Fibroblast of peridontal ligament (primary cell): ENCODE measurements around the gene MAP2K4.

Experiments
- DNase-seq: peaks from one replicate; pipeline ENCODE4 v3.0.0-alpha.2; 2010; ENCODE audit errors: extremely low read depth

The MAP2K4 gene

DNA sequence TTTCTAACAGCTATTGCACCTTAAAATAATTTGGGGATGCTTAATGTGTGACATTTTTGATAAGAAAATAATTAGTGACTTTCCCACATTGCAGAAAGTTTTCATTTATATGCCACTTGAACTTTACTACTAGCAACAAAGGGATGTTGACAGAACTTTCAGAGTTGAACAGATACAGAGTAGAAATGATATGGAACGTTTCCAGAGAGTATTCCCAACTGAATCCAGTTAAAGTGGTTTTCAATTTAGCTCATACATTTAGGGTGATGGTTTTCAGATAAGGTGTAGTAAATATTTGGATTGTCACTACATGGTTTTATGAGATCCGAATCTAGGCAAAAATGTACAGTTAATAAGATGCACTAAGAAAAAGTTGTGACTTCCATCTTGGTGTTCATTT lies 17.3 kb downstream of the MAP2K4 start:
- DNase-seq: no peak

DNA sequence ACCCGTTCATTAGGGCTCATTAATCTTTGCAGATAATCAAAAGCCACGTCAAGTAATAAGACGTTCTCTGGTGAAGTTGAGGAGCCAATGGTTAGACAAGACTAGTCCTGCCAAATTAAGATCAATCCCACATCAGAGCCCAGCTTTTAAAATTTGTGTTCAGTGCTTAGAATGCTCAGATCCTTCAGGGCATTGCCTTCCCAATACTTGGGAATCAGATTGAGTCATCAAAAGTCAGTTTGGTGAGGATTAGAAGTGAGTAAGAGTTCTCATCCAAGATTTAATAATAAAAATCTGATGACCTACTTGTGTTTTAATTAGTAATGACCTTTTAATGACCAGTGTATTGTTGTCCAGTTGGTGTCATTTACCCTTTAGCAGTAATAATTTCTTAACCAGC lies 19.8 kb downstream of the MAP2K4 start:
- DNase-seq: no peak

DNA sequence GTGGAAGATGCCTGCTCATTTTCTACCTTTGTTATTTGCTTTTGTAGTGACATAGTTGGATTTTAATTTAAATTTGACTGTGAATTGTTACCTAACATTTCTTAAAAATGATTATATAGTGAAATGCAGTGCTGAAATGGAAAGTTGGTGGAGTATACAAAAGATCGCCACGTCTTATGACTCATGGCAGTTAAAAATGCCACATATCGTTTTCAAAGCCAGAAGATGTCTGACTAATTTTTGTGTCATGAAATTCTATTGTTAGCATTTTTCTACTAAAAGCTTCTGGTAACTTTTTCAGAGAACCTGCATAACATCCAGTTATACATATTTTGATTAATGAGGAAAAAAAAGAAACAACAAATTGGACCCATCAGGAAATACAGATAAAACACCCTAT lies 20.6 kb downstream of the MAP2K4 start:
- DNase-seq: peak; percentile 85

DNA sequence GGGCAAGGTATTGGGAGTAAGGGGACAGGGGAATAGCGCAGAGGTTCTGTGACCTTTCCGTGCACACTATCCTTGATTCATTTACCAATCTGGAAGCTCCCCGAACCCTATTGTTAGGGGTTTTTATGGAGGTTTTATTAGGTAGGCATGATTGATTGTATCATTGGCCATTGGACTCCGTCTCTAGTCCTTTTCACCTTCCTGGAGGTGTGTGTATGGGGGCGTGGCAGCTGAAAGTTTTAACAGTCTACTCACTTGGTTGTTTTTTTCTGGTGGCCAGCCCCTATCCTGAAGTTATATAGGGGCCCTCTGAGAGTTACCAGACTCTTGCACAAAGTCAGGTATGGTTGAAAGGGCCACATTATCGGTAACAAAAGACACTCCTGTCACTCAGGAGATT lies 23.0 kb downstream of the MAP2K4 start:
- no peak for DNase-seq

DNA sequence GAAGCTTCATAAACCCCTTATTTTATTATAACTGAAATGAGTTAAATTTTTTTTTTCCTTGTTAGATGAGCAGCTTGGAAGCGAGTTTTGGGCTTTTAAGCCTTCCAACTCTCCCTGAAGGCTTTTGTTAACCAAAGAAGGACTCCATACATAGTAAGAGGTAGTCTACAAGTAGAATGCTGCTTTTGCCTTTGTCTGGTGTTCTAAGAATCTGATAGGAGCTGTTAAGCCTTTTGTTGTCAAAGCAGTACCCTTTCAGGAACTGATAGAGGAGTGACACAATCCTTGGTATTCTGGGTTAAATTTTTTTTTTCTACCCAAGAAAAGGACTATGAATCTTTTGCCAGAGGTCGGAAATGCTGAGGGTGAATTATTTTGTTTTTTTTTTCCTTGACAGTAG lies 26.1 kb downstream of the MAP2K4 start:
- no peak for DNase-seq

DNA sequence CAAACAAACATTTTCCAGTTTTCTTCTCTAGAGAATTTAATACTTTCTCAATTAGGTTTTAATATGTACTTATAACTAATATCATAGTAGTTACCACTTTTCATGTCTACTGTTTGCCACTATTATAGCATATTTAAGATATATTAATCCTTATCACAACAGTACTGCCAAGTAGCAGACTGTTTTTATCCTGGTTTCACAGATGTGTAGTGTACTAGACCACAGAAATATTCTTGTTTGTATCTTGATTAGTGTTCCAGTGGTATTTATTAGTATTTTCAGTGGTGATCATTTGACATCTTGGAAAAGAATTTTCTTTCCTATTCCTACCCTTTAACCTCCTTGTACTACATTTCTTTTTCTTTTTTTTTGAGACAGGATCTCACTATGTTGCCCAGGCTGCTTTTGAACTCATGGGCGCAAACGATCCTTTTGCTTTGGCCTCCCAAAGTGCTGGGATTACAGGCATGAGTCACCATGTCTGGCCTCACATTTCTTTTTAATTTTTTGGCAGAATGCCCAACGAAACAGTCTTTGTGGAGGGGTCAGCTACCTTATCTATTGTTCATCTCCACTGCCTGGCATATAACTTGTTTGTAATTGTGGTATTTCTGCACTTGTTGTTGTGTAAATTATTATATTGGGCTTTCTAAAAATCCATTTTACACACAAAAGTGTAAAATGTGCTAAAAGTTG lies 27.2 kb downstream of the MAP2K4 start:
- no peak for DNase-seq

DNA sequence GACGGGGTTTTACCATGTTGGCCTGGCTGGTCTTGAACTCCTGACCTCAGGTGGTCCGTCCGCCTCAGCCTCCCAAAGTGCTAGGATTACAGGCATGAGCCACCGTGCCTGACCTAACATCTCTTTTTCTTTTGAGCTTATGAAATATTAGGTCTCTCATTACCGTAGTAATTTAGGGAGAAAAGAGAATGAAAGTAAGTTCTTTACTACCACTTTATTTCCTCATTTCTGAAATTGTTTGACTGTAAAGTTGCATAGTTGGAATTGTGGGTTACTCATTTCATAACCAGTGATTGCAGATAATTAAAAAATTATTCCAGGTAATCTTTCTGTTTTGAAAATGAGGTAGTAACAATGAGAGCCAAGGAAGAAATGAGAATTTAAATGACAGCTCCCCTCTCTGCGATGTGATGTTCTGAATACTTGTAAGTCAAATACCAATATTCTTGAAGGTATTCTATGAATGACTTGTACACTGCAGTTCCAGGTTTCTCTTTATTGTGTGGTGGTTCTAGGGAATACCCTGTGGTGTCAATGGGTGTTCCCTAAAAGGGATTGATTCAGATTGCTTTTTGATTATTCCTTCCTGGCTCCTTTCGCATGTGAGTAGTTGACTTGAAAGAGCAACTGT lies 28.3 kb downstream of the MAP2K4 start:
- DNase-seq: no peak

DNA sequence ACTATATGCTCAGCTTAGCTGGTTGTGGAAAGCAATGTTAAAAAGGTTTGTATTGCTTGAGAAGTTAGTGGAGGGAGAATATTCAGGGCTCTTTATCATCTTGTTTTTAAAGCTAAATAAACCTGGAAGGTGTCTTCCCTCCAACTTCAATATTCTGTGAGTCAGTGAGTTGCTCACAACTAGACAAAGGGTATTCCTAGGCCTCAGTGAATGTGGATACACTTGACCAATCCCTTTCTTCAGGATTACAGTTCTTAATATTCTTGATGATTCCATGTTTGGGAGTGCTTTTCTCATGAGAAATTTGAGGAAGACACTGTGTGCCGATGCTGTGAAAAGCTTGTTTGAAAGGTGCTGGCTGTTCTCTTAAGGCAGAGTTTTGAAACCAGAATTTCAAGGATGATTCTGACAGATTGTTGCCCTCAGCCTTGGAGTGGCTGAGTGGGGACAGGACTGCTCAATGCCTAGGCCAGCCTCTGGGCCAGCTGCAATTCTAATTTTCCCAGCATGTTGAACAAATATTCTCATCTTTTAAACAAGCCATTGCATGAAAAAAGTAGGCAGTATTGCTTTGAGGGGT lies 30.1 kb downstream of the MAP2K4 start:
- DNase-seq: no peak

DNA sequence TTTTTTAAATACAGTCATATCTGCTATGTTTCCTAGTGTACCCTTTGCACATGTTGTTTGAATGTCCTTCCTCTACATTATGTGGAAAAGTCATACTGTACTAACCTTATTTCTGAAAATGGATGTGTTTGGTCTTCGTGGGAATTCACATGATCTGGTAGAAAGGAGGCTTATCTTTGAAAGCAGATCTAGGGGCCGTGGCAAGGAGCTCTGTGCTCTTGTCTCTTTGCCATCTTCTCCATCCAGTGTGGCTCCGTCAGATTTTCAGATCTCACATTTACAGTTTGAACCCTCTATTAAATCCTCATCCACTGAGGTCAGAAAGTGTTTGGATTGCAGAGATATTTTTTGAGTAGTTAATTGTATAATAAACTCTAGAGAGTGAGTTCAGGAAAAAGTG lies 32.9 kb downstream of the MAP2K4 start:
- no peak for DNase-seq

DNA sequence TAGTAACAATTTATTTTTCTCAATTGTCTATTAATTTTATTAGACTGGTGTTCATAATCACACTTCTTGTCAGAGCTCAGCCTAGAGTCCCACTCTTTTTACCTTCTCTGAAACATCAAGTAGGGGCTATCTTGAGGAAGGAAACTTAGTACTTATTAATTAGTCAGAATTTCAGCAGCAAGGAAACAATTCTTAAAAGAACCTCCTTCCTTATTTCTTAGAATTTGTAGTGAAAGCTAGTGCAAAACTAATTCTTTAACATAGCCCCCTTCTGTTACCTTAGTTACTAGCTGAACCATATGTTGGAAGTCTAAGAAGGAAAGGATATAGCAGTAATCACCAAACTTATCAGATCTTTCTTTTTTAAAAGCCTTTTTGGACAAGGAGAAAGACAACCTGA lies 35.2 kb downstream of the MAP2K4 start:
- no peak for DNase-seq

DNA sequence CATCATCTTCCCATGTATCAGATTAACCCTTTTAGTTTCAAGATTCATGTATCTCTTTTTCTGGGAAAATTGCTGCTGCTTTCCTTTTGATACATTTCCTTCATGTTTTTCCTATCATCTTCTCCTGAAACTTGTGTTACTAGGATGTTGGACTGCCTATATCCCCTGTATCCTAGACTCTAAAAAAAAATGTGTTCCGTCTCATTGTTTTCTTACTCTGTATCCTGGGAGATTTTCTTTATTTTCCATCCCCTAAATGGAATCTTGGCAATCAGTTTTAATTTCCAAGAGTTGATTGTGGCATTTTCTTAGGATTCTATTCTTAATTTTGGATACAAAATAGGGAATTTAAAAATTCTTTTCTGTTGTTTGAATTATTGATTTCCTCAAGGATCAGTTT lies 36.8 kb downstream of the MAP2K4 start:
- no peak for DNase-seq

DNA sequence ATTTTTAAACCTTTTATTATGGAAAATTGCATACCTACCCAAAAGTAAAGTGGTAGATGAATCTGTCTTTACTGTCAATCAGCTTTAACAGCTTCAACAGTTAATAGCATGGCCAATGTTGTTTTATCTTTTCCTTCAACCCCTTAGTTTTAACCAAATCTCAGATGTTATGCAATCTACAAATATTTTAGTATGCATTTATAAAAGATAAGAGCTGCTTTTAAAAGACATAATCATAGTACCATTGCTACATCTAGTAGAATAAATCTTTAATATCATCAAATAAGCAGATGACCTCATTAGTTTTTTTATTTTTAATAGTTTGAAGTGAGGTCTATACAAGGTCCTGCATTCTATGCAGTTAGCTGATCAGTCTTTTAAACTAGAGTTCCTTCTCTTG lies 37.9 kb downstream of the MAP2K4 start:
- DNase-seq: no peak

DNA sequence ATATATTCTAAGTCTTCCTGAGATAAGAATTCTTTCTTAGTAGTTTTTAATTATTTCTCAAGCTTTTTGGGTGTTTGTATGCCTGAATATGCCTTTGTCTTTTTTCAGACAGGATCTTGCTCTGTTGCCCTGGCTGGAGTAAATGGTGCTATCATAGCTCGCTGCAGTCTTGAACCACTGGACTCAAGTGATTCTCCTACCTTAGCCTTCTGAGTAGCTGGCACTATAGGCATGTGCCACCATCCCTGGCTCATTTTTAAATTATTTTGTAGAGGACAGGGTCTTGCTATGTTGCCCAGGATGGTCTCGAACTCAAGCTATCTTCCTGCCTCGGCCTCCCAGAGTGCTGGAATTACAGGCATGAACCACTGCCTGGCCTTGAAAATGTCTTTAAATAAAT lies 41.6 kb downstream of the MAP2K4 start:
- DNase-seq: no peak

DNA sequence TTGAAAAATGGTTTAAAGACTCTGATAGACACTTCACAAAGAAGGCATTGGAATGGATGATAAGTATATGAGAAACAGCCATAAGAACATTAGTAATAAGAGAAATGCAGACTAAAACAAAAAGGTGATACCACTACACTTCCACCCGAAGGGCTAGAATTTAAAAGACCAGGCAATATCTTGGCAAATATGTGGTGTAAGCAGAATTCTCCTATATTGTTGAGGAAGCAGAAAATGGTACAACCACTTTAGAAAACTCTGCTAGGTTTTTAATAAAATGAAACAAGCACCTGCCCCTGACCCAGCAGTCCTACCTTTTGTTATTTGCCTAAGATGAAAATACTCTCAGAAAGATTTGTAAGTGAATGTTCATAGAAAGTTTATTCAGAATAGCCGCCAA lies 43.7 kb downstream of the MAP2K4 start:
- DNase-seq: no peak

DNA sequence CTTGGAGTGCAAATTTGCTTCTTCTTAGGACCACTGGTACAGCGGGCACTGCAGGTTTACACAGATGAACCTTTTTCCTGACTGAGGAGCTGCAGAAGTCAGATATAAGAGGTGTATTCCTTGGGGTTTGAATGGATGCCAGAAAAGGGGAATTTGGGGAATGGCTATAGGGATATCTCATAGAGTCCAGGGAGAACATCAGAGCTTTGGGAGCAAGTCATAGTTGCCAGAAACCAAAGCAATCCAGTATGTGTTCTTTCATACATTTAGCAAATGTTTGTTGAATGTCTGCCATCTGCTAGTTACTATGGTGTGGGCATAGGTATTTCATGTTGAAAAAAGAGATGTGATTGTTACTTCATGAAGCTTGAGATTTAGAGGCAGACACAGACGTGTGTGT lies 46.8 kb downstream of the MAP2K4 start:
- DNase-seq: no peak

DNA sequence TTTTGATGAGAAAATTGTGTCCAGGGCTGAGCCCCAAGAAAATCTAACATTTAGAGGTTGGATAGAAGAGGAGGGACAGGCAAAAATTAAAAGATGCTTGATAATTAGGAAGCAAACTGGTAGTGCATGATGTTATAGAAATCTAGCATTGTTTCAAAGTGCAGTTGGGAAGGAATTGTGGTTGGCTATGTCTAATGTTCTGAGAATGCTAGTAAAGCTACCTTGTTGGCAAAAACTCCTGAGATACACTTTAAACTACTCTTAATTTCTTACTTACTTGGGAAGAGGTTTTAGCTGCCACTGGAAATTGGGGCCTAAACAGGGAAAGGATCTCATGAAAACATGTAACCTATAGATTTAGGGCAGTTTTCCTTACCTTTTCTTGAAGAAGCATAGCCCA lies 48.3 kb downstream of the MAP2K4 start:
- DNase-seq: no peak

DNA sequence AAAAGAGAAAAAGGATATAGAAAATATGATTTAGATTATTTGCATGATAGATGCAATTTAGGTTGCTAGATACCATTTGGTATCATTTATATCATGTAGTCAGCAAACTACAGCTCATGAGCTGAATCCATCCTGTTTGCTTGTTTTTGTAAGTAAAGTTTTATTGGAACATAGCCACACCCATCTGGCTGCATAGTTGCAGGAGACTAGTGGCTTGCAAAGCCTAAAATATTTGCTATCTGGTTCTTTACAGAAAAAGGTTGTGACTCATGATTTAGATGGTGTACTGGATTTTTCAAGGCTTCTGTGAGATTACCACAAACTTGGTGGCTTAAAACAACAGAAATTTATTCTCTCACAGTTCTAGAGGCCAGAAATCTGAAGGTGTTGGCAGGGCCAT lies 49.9 kb downstream of the MAP2K4 start:
- peak; percentile 79 for DNase-seq

DNA sequence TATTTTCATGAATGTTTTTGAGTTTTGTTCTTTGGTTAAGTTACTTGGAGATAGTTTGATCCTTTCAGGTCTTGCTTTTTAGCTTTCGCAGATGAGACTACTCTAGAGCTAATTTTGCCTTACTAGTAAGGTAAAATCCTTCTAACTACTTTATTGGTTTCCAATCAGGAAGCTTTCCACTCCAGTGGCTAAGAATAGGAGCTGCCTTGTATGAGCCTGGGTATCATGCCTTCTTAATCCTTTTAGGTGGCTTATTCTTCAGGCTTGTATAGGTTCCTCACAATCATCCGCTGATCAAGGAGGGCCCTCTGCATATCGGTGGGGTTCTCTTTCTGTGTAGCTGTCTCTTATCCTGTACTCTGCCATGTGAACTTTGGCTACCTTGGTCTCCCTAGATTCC lies 53.7 kb downstream of the MAP2K4 start:
- no peak for DNase-seq

DNA sequence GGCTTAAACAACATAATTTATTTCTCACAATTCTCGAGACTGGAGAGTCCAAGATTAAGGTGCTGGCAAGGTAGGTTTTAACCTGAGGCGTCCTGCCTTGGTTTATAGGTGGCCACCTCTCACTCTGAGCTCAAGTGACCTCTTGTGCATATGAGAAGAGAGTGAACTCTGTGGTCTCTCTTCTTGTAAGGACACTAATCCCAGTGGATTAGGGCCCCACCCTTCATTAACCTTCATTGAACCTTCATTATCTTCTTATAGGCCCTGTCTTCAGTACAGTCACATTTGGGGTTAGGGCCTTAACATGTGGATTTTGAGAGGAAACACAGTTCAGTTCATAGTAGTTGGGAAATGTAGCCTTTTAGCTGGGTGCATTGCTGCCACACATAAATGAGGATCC lies 57.1 kb downstream of the MAP2K4 start:
- DNase-seq: no peak

DNA sequence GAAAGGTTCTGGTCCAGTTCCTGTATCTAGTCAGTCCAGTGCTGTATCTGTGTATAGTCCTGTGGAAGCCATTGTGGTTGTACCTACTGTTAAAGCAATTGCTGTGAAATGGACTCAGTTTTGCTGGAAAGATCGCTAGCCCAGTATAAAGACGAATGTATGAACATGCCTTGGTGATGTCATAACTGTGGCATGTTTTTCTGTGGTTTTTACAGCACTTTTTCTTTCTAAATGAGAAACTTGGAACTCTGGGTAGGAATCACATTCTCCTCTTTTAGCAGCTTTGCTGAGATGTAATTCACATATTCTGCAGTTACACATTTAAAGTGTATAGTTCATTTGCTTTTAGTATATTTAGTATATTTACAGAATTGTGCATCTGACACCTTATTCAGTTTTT lies 58.1 kb downstream of the MAP2K4 start:
- DNase-seq: peak; percentile 82

DNA sequence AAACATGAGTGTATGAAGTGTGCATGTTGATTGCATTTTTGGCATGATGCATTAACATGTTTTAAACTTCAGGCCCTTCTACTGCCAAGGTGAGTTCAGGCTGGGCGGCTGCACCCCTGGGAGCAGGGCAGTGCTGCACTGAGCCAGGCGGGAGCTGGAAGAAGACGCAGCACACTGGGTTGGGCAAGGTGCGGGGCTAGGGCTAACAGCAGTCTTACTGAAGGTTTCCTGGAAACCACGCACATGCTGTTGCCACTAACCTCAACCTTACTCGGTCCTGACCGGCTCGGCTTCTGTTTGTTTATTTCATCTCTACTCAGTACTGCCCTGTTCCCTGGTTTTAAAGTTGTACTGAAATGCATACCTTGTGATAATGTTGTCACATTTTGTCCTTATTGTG lies 61.0 kb downstream of the MAP2K4 start:
- DNase-seq: no peak

DNA sequence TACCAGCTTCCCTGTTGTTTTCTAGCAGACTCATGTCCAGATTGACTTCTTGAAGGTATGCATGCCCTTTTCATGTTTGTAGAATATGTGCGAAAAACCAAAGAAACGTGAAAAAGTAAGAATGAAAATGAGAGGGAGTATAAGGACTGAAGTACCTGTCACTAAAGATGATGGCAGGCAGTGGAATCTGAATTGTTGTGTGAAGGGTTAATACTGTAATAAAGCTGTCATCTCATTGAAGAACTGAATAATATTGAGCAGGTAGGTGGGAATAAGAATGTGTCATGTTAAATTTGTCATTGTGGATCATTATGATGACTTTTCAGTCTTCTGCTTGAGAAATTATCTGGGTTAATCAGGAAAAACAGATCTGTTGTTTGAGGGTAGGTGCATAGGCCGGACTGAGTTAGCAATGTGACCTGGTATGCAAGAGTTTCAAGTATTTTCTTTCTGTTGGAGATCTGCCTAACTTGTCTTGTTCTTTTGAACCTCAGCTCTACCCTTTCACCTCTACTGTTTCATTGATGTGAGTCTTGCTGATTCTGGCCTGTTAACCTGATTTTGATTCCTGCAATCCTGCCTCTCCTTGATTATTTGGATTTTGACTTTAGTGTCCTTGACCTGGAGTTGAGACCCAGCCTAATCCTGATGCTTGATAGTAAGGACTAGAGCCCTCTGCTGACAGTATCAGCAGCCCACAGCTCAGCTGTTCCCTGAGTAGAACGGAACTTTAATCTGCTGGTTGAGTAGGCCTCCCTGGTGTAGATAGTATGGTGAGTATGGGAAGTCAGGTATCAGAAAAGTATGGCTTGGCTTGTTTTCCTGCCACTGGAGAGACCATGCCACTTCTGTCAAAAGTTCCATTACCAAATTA lies 64.6 kb downstream of the MAP2K4 start:
- no peak for DNase-seq

DNA sequence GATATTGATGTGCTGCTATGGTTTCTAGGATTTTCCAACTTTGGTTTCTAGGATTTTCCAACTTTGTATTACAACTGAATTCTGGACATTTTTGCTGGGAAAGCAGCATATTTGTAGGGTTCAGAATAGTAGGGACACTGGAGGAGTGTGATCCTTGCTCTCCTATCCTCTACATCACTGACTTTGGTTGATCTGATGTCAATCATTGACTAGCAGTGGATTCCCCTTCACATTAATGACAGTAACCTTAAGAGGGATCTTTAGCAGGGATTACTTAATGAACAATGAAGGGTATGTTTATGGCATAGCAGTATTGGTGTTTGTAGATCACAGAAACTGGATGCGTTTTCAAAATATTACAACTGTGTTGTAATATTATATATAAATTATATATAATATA lies 67.4 kb downstream of the MAP2K4 start:
- no peak for DNase-seq
